Measurements from ENCODE around the gene HDAC9.

DNA sequence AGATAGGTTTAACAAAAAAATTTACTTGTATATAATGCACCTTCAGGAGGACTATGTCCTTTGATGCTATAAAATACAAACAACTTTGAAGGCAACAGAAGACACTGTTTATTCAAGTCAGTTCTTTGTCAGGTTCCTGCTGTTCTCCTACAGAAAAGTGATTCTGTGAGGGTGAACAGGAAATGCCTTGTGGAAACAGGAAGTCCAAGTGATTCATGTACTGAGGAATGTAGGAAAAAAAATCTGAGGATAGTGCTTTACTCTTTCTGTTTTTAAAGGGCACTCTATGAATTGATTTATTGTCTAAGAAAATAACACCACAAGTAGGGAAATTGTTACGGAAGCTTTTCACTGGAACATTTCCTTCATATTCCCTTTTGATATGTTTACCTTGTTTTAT is 171.9 kb downstream of the HDAC9 start:
- TF ChIP-seq, protein P1, sequence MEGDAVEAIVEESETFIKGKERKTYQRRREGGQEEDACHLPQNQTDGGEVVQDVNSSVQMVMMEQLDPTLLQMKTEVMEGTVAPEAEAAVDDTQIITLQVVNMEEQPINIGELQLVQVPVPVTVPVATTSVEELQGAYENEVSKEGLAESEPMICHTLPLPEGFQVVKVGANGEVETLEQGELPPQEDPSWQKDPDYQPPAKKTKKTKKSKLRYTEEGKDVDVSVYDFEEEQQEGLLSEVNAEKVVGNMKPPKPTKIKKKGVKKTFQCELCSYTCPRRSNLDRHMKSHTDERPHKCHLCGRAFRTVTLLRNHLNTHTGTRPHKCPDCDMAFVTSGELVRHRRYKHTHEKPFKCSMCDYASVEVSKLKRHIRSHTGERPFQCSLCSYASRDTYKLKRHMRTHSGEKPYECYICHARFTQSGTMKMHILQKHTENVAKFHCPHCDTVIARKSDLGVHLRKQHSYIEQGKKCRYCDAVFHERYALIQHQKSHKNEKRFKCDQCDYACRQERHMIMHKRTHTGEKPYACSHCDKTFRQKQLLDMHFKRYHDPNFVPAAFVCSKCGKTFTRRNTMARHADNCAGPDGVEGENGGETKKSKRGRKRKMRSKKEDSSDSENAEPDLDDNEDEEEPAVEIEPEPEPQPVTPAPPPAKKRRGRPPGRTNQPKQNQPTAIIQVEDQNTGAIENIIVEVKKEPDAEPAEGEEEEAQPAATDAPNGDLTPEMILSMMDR (IDR thresholded peaks at IDR 0.05 in 4 of 5, conservative IDR thresholded peaks at IDR 0.05 in 1 of 5) = no peak
- no peak for TF ChIP-seq POLR2A (IDR thresholded peaks at IDR 0.05)
